Activated B cell treated with CpG ODN at 0.5 μM for 24 hours (primary cell): ENCODE data around the gene GOLGA7B. TPM values are rescaled to one million over a fixed set of nuclear protein-coding genes. Genes with fewer than 3 reads are reported as not detected.

Source experiments
- ATAC-seq: fragments of 200-7000 bp; cut with Tn5 transposase; one replicate; pipeline ENCODE4 v1.10.0; 2021; ENCODE audit warnings: low read depth, mild to moderate bottlenecking, moderate library complexity
- CTCF ChIA-PET: fragments of 350-600 bp; sonication (Branson Sonifier 250); formaldehyde crosslinking; loops from one replicate; lab custom pipeline; 2021; ENCODE audit warnings: antibody characterized with exemption; lab: Charles Lee
- POLR2A ChIA-PET: fragments of 350-600 bp; sonication (Branson Sonifier 250); formaldehyde crosslinking; loops from one replicate; lab custom pipeline; 2021; ENCODE audit warnings: antibody characterized with exemption; lab: Charles Lee
- DNase-seq: peaks from one replicate; pipeline ENCODE4 v3.0.0; 2022
- H3K27ac Mint-ChIP-seq: one replicate; pipeline ENCODE4 v1.8.0; 2020; ENCODE audit warnings: mixed read lengths
- H3K27me3 Mint-ChIP-seq: one replicate; pipeline ENCODE4 v1.8.0; 2021; ENCODE audit warnings: mixed read lengths
- H3K36me3 Mint-ChIP-seq: one replicate; pipeline ENCODE4 v1.8.0; 2021; ENCODE audit warnings: low read depth, mixed read lengths
- H3K4me1 Mint-ChIP-seq: one replicate; pipeline ENCODE4 v1.8.0; 2021; ENCODE audit warnings: mixed read lengths
- H3K4me3 Mint-ChIP-seq: one replicate; pipeline ENCODE4 v1.8.0; 2020; ENCODE audit warnings: mild to moderate bottlenecking, mixed read lengths
- H3K9me3 Mint-ChIP-seq: one replicate; pipeline ENCODE4 v1.8.0; 2020; ENCODE audit warnings: mixed read lengths
- intact Hi-C: fragments of 100-400 bp; cut with micrococcal nuclease; formaldehyde crosslinking; loops from one replicate; pipeline ENCODE4 v1.15.1; 2024
- total RNA-seq: library from RNA; stranded (reverse); gene quantifications from 2 replicates; pipeline ENCODE4 v1.2.3, GENCODE V29; 2022
- TF ChIP-seq, protein P1 (sequence below): fragments of 200-600 bp; IDR thresholded peaks from one replicate; pipeline ENCODE4 v1.8.0; 2022; ENCODE audit warnings: antibody characterized with exemption, mild to moderate bottlenecking

Gene GOLGA7B
- total RNA-seq, 1 donor from 2014 or later = 0.04 TPM

DNA sequence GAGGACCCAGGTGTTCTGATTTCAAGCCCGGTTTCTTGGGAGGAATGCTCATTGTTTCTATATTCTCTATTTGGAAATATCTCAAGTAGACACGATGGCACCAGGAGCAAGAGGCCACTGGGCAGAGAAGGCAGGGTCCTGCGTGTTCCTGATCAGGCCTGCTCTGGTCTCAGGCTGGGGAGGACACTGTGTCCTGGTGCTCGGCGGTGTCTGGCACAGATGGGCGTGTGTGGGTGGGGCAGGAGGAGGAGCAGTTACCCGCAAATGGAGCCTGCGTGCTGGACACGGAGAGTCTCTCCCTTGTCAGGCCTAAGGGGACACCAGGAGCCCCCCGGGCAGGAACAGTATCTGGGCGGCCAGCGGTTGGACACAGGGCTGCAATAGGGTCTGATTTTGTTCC, 25.9 kb upstream of the GOLGA7B start:
- no peak for ATAC-seq
- intact Hi-C loops = no loop called here
- Mint-ChIP-seq H3K36me3 (no peaks in the 10 kb centered on the region), H3K27ac (no peak overlapping the region), H3K27me3 (no peaks in the 10 kb centered on the region), H3K9me3 (no peaks in the 10 kb centered on the region), H3K4me1 (no peaks in the 10 kb centered on the region), H3K4me3 (no peak overlapping the region)
- DNase-seq = no peak
- TF ChIP-seq, protein P1, sequence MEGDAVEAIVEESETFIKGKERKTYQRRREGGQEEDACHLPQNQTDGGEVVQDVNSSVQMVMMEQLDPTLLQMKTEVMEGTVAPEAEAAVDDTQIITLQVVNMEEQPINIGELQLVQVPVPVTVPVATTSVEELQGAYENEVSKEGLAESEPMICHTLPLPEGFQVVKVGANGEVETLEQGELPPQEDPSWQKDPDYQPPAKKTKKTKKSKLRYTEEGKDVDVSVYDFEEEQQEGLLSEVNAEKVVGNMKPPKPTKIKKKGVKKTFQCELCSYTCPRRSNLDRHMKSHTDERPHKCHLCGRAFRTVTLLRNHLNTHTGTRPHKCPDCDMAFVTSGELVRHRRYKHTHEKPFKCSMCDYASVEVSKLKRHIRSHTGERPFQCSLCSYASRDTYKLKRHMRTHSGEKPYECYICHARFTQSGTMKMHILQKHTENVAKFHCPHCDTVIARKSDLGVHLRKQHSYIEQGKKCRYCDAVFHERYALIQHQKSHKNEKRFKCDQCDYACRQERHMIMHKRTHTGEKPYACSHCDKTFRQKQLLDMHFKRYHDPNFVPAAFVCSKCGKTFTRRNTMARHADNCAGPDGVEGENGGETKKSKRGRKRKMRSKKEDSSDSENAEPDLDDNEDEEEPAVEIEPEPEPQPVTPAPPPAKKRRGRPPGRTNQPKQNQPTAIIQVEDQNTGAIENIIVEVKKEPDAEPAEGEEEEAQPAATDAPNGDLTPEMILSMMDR = no peak
- ChIA-PET CTCF (no interaction called here), POLR2A (no interaction called here)

DNA sequence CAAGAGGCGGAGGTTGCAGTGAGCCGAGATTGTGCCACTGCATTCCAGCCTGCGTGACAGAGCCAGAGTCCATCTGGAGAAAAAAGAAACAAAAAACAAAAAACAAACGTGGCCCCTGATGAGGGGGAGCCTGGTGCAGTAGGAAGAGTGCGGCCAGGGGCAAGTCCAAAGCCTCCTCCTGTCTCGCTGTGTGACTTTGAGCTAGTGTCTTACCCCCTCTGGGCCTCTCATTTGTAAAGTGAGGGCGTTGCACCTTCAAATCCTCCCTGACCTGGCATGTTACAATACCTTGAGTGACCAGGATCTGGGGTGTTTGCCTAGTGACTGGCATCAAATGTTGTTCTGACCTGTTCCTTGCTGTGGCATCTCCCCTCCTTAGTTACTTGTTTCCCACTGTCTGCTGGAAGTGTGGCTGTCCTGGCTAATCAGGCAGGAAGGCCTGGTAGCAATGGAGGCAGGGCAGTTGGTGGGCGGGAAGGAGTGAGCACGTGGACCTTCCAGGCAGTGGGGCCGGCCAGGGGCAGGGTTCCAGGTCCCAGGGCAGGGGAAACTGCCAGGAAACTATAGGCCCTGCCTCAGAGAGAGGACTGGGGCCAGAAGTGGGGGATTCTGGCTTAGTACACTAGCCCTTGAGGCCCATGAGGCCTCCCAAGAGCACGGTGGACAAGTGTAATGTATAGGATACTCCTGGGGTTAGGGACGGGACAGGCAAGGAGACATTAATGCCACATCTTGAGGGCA, 24.5 kb upstream of the GOLGA7B start:
- H3K27ac Mint-ChIP-seq = no peak overlapping the region
- H3K4me3 Mint-ChIP-seq = no peak overlapping the region
- H3K36me3 Mint-ChIP-seq = no peaks in the 10 kb centered on the region
- peaks cover 2% of the 10 kb centered on the region for H3K27me3 Mint-ChIP-seq
- H3K4me1 Mint-ChIP-seq = no peaks in the 10 kb centered on the region
- H3K9me3 Mint-ChIP-seq = no peaks in the 10 kb centered on the region
- ChIA-PET CTCF (no interaction called here), POLR2A (no interaction called here)
- DNase-seq (no peak), ATAC-seq (no peak)
- TF ChIP-seq, protein P1 = no peak
- intact Hi-C loops = no loop called here

DNA sequence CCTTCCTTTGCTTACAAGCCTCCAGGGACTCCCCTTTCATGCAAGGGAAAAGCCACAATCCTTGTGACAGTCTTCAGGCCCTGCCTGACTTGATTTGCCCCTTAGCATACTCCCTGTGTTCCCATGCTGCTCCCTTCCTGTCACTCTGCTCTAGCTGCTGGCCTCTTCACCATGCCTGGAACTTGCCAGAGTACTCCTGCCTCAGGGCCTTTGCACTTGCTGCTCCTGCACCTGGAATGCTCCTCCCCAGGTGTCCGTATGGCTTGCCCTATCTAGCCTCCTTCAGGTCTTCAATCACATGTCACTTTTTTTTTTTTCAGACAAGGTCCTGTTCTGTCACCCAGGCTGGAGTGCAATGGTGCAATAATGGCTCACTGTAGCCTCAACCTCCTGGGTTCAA, 22.8 kb upstream of the GOLGA7B start:
- no peak for DNase-seq
- Mint-ChIP-seq H3K4me1 (no peaks in the 10 kb centered on the region), H3K27ac (no peak overlapping the region), H3K9me3 (no peaks in the 10 kb centered on the region), H3K4me3 (no peak overlapping the region), H3K36me3 (no peaks in the 10 kb centered on the region), H3K27me3 (peaks cover 6% of the 10 kb centered on the region)
- CTCF ChIA-PET = no interaction called here
- POLR2A ChIA-PET = no interaction called here
- TF ChIP-seq, protein P1 = no peak
- intact Hi-C loops = no loop called here
- ATAC-seq = no peak

DNA sequence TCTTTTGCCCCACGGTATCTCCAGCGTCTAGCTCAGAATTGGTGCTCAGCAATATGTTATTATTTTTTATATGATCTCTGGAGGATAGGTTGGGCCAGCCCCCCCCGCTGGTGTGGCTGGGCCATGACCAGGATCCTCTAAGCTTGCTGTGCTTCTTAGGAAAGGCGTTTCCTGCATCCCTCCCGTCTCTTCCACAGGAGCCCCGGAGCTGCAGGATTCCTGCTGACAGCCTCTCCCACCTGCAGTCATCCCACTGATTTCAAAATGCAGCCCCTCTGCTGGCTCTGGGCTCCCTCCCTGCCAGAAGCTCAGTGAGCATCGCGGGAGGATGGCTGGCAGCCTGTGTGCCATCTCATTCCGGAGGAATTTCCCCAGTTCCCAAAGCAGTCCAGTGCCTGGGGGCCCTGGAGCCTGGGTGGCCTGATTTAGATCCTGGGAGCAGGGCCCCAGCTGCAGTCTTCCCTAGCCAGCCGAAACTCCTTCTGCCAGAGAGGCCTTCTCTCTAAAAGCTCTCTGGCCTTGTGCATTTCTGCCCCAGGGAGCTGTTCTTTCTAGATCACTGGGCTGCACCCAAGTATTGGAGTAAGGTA, 21.8 kb upstream of the GOLGA7B start:
- H3K9me3 Mint-ChIP-seq = no peaks in the 10 kb centered on the region
- ChIA-PET POLR2A (no interaction called here), CTCF (interaction anchor here (0.8 kb wide), 1 partner anchor 22 kb away, joined by 3 read pairs; the partner anchor contains the start of gene GOLGA7B)
- no peak overlapping the region for H3K4me3 Mint-ChIP-seq
- H3K27ac Mint-ChIP-seq = no peak overlapping the region
- DNase-seq = no peak
- TF ChIP-seq, protein P1 = no peak
- no peaks in the 10 kb centered on the region for H3K36me3 Mint-ChIP-seq
- intact Hi-C loops = no loop called here
- peaks cover 6% of the 10 kb centered on the region for H3K27me3 Mint-ChIP-seq
- no peaks in the 10 kb centered on the region for H3K4me1 Mint-ChIP-seq
- no peak for ATAC-seq

DNA sequence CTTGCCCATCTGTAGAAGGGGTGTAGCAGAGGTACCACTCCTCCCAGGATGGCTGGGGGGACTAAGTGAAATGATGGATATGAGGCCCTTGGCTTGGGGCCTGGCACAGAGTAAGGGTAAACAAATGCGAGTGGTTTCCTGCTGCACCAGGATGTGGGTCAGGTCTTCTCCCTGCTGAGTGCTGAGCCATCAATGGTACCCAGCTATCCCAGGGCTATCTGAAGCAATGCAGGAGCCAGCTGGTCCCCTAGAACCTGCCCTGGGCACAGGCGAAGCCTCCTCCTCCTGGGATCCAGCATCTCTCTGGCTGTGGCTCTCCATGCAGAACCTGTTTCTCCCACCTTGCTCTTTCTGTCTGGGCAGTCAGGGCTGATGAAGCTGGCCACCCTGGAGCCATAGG, 20.9 kb upstream of the GOLGA7B start:
- no peaks in the 10 kb centered on the region for H3K9me3 Mint-ChIP-seq
- intact Hi-C loops = no loop called here
- no peak for DNase-seq
- H3K36me3 Mint-ChIP-seq = no peaks in the 10 kb centered on the region
- peaks cover 6% of the 10 kb centered on the region for H3K27me3 Mint-ChIP-seq
- CTCF ChIA-PET = no interaction called here
- H3K4me3 Mint-ChIP-seq = no peak overlapping the region
- POLR2A ChIA-PET = no interaction called here
- no peaks in the 10 kb centered on the region for H3K4me1 Mint-ChIP-seq
- TF ChIP-seq, protein P1 = no peak
- no peak overlapping the region for H3K27ac Mint-ChIP-seq
- ATAC-seq = no peak
